Activated CD4-positive, alpha-beta T cell treated with anti-CD3 and anti-CD28 coated beads for 1 hour (primary cell): ENCODE data around the gene USF1.
A peak's percentile ranks its signal among the peaks of the same experiment; 100 is the strongest.
"Not testable (repeated sequence)": the region's sequence is repeated elsewhere in the genome, so short reads cannot be mapped to it uniquely, and the experiment has no call there.

Experiments used
- DNase-seq: peaks from one replicate; pipeline ENCODE4 v3.0.0-alpha.2; 2020

Gene USF1

DNA sequence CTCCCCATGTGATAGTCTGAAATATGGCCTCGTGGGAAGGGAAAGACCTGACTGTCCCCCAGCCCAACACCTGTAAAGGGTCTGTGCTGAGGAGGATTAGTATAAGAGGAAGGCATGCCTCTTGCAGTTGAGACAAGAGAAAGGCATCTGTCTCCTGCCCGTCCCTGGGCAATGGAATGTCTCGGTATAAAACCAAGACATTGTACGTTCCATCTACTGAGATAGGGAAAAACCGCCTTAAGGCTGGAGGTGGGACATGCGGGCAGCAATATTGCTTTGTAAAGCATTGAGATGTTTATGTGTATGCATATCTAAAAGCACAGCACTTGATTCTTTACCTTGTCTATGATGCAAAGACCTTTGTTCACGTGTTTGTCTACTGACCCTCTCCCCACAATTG lies 28.6 kb downstream of the USF1 start:
- DNase-seq: not testable (repeated sequence)

DNA sequence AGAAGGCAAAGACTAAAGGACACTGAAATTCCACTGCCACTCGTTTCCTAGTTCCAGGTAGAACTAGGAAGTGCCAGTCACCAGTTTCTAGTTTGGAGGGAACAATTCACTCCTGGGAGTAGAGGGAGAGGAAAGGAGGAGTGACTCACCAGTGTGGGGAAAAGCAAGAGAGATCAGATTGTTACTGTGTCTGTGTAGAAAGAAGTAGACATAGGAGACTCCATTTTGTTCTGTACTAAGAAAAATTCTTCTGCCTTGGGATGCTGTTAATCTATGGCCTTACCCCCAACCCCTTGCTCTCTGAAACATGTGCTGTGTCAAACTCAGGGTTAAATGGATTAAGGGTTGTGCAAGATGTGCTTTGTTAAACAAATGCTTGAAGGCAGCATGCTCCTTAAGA lies 29.1 kb downstream of the USF1 start:
- DNase-seq: not testable (repeated sequence)

DNA sequence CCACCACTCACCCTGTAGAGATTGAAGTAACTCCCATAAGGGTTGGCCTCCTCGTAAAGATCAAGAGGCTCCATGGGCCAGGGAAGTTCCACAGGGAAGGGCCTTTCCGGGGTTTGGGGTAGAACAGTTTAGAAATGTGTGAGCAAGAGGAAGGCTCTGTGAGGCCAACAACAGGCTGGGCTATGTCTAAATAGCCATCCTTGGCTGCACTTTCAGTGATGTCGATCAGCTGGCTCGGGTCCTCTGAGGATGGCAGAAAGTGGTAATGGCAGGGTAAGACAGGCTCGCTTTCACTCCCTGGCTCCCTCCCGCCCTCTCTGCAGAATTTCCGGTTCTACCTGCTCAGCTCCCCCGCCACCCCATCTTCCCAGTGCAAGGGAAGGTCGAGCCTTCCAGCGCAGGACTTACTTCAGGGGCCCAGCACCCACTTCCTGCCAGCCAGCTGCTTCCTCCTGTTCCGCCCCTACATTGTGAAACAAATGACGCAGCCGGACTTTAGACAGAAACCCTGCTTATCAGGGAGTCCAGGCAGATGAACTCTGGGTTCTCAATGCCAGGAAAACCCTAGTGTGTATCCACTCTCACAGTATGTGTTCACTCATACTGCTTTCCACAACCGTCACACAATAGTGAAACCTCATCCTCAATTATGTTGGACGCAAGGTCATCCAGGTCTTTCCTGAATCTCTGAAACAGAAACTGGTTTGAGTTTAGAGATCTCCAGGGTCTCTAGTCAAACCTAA lies 32.1 kb downstream of the USF1 start:
- peak; percentile 27 for DNase-seq

DNA sequence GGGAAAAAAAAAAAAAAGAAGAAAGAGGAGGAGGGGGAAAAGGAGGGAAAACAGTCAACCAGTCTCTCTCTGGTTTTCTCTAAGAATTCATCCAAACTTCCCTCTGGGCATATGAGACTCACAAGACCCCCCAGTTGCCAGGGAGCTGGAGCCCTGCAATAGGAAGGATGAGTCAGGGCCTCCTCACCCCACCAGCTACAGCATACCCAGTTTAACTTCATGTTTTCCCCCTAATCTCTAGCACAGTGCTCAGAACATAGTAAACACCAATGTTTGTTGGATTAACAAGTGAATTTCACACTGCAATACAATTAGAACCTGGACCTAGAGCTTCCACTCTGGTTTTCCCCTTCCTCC lies 32.7 kb downstream of the USF1 start:
- no peak for DNase-seq

DNA sequence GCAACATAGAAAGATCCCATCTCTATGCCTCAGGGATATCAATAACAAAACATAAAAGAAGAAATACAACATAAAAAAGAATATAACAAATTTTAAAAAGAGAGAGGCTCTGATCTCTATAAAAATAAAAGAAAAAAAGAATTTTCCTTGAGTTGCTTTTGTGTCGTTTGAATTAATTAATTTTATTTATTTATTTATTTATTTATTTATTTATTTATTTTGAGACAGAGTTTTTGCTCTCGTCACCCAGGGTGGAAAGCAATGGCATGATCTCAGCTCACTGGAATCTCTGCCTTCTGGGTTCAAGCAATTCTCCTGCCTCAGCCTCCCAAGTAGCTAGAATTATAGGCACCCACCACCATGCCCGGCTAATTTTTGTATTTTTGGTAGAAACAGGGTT lies 33.4 kb downstream of the USF1 start:
- no peak for DNase-seq

DNA sequence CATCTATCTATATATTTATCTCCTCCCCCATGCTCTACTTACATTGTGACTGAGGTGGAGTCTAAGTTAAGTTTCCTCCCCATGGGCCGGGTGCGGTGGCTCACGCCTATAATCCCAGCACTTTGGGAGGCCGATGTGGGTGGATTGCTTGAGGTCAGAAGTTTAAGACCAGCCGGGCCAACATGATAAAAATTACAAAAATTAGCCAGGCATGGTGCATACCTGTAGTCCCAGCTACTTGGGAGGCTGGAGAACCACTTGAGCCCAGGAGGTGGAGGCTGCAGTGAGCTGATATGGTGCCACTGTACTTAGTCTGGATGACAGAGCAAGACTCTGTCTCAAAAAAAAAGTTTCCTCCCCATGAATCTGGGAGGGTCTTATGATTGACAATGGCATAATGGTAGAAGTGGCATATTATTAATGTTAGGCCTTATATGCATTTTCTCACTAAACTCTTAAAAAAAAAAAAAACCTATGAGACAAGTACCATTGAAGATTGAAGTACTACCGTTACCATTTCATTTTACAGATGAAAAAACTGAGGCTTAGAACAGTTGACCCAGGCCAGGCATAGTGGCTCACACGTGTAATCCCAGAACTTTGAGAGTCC lies 36.1 kb downstream of the USF1 start:
- DNase-seq: no peak

DNA sequence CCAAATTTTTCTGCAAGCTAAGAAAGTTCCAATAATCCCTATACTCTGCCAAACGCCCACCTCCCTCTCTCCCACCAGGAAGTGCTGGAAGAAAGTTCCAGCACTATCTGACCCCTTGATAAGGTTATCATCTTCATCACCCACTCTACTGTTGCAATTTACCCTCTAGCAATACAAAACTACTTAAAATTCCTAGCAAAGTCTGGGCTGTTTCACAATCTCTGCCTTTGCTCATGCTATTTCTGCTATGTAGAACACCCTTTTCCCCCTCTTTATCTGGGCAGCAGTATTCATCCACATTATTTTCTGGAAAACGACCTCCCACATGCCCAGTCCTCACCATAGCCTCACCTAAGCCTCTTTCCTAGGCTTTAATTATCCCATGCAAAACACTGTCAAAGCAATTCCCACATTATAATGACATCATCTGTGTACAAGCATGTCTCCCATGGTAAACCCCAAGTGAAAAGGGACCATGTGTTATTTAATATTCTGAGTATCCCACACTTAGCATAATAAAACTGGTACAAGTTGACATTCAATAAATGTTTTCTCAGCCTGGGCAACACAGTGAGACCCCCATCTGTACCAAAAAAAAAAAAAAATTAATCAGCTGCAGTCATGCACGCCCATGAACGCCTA lies 36.8 kb downstream of the USF1 start:
- no peak for DNase-seq

DNA sequence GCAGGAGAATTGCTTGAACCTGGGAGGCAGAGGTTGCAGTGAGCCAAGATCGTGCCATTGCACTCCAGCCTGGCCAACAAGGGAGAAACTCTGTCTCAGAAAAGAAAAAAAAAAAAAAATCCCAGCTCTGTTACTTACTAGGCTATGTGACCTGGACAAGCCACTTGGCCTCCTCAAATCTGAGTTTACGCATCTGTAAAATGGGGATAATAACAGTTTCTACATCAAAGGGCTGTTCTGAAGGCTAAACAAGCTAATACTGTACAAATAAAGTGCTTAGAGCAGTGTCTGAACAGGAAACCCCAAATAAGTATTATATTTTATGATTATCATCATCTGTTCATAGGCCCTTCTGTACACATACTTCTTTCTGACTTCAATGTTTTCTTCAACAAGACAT lies 38.4 kb downstream of the USF1 start:
- DNase-seq: no peak

DNA sequence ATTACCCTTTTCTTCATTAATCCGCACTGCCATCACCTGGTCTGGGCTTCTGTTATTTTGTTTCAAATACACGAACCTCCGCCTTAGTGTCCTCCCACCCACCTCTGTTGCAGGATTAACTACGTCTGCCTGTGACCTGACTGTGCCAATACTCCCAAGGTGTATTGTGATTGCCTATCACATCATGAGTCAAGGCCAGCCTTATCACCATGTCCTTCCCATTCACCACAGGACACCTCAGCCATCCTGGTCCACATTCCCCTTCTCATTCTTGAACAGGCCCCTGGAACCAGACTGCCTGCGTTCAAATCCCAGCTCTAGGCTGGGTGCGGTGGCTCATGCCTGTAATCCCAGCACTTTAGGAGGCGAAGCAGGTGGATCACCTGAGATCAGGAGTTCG lies 39.2 kb downstream of the USF1 start:
- no peak for DNase-seq

DNA sequence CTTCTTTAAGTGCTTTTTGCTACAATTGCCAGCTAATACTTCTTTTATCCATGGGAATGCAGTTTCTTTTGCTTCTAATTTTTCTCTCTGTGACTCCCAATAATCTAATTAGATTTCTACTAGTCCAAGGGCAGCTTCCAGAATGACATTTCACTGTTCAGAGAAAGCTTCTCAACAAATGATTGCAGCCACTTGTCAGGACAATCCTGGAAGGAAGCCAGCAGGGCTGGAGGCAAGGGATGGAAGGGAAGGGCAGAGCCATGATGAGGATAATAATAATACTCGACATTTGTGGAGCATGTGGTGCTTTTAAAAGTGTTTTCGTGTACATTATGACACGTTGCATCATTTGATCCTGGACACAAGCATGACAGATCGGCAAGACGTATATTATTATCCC lies 44.3 kb downstream of the USF1 start:
- no peak for DNase-seq

DNA sequence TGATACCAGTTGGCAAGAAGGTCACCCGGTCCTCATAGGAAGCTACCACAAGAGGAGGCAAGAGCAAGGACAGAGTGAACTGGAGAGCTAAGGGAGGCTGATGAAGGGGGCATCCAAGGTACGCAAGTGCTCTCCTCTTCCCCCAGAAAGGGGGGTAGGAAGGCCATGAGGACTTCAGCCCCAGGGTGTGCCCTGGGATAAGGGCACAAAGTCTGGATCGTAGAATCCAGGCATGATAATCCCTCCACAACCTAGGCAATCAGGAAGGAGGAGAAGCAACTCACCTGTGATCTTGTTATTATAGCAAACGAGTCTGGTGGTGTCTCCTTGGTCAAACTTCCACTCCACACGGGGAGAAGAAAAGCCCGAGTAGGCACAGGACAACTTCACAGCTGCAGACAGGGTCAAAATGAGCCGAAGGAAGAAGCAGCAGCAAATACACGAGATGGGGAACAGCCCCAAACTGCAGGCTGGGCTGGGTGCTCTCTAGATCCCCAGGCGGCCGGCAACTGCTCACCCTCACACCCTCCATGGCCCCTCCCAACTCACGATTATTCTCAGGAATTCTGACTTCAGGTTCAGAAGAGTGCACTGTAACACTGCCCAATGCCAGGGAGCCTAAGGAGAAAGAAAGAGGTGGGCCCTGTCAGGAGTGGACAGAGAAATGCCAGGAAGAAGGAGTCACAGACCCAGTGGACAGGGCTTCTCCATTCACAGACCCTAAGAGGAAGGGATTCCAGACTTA lies 44.9 kb downstream of the USF1 start:
- no peak for DNase-seq

DNA sequence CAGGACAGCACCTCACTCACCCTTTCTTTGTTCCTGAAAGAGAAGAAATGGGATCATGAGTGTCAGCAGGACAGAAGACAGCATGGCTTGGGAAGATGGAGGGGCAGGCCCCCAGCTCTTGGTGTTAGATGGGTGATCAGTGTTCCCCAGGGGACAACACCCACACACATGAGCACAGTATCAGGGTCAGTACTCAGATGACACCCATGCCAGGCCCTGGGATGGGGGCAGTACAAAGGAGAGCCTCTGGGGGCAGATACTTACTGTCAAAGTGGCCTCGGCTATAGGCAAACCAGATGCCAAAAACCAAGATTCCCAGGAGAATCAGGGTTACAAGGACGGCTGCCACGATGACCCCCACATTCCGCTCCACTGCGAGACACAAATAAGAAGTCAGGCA lies 46.4 kb downstream of the USF1 start:
- DNase-seq: no peak

DNA sequence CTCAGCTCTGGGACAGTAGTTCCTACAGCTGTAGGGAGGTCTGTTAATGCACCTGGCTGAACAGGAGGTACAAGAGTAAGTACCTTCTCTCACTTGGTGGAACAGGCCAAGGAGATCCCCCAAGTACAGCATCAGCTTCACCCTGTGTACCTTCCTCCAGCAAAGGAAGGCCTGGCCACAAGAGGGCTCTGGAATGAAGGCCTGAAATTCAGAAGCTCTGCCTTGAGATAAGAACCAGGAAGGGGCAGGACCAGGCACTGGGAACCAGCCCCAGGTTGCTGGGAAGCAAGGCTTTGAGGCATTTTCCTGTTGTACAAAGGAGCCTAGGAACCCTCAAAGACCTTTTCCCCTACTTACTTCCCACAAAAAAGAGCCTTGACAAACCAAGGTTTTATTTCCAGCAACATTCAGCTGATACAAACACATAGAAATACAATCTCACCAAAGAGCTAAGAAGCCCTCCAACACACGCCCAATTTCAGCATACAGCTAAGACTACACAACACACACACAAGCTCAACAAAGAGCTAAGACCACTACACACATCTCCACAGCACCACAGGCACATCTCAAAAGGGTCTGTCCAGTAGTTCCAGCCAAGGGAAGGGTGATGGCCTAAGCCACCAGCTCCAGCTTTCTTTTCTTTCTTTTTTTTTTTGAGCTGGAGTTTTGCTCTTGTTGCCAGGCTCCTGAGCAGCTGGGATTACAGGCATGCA lies 48.3 kb downstream of the USF1 start:
- peak; percentile 32 for DNase-seq

DNA sequence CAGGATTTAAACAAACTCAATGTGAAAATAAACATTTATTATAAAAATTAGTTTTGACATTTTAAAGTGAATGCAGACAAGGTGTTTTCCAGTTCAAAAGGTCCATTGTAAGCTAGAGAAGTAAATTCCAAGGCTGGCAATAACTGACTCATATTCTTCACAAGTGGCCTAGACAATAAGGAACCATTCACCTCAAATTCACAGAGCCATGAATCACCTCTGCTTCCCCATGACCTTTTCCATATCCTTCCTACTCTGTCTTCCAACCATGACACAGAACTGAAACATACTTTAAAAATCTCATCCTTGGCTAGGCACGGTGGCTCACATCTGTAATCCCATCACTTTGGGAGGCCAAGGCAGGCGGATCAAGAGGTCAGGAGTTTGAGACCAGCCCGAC lies 49.6 kb downstream of the USF1 start:
- no peak for DNase-seq

DNA sequence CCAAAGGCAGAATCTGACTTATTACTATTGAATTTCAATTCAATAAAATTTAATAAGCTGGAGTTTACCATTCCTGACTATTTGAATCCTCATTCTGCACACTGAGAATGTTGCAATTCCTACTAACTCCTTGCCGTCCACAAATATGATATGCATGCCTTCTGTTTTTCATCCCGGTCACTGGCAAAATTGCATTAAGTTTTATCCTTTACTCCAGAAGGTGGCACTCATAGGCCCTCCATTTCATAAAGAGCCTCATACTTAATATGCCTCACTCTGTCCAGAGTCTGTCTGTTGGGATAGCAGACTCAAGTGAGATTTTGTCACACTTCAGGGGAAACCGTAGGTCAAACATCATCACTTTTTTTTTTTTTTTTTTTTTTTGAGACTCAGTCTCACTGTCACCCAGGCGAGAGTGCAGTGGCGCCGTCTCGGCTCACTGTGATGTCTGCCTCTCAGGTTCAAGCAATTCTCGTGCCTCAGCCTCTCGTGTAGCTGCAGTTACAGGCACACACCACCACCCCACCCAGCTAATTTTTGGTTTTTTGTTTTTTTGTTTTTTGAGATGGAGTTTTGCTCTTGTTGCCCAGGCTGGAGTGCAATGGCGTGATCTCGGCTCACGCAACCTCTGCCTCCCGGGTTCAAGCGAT lies 52.1 kb downstream of the USF1 start:
- no peak for DNase-seq

DNA sequence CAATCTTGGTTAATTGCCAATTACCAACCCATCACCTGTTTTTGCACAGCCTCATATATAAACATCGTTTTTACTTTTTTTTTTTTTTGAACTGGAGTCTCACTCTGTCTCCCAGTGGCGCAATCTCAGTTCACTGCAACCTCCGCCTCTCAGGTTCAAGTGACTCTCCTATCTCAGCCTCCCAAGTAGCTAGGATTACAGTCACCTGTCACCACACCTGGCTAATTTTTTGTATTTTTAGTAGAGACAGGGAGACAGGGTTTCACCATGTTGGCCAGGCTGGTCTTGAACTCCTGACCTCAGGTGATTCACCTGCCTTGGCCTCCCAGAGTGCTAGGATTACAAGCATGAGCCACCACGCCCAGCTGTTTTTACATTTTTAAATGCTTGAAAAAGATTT lies 53.7 kb downstream of the USF1 start:
- not testable (repeated sequence) for DNase-seq
